RWPE2 (cell line): ENCODE data around the gene SORT1.

Source experiments
- ATAC-seq: fragments of 200-7000 bp; cut with Tn5 transposase; 3 replicates; pipeline ENCODE4 v1.9.1; 2021; ENCODE audit warnings: low read depth
- DNase-seq: peaks from one replicate; pipeline ENCODE4 v3.0.0-alpha.2; 2020; ENCODE audit warnings: low spot score
- H3K27ac ChIP-seq: fragments of 450-650 bp; 2 replicates; pipeline ENCODE4 v1.5.1; 2017; ENCODE audit warnings: mild to moderate bottlenecking; ENCODE audit not compliant: poor library complexity, severe bottlenecking
- H3K27me3 ChIP-seq: fragments of 250-450 bp; sonication (Bioruptor Pico); 2 replicates; pipeline ENCODE4 v1.5.1; 2021; ENCODE audit warnings: mild to moderate bottlenecking, moderate library complexity; ENCODE audit not compliant: insufficient read depth, poor library complexity, severe bottlenecking
- H3K36me3 ChIP-seq: fragments of 250-450 bp; sonication (Bioruptor Pico); 2 replicates; pipeline ENCODE4 v1.5.1; 2020; ENCODE audit warnings: low read depth, mild to moderate bottlenecking, moderate library complexity
- H3K4me1 ChIP-seq: fragments of 250-450 bp; sonication (Bioruptor Pico); 2 replicates; pipeline ENCODE4 v1.5.1; 2021; ENCODE audit warnings: mild to moderate bottlenecking, moderate library complexity; ENCODE audit not compliant: insufficient read depth, poor library complexity, severe bottlenecking
- H3K4me3 ChIP-seq: fragments of 250-450 bp; sonication (Bioruptor Pico); 2 replicates; pipeline ENCODE4 v1.5.1; 2021; ENCODE audit warnings: mild to moderate bottlenecking, moderate library complexity; ENCODE audit not compliant: severe bottlenecking
- H3K9me3 ChIP-seq: fragments of 250-450 bp; sonication (Bioruptor Pico); 2 replicates; pipeline ENCODE4 v1.5.1; 2021; ENCODE audit warnings: mild to moderate bottlenecking, moderate library complexity; ENCODE audit not compliant: severe bottlenecking
- CTCF ChIP-seq: fragments of 450-650 bp; IDR thresholded peaks from one replicate; pipeline ENCODE4 v1.5.1; 2017; ENCODE audit warnings: mild to moderate bottlenecking, moderate library complexity; ENCODE audit not compliant: poor library complexity, severe bottlenecking

SORT1 gene

GRCh38 chr1:109304226-109304920, 93.3 kb downstream of the SORT1 start:
- H3K4me1 ChIP-seq: no peaks in the 10 kb centered on the region
- no peaks in the 10 kb centered on the region for H3K27me3 ChIP-seq
- no peak for DNase-seq
- no peaks in the 10 kb centered on the region for H3K36me3 ChIP-seq
- no peak for ATAC-seq
- no peak for TF ChIP-seq CTCF
- H3K4me3 ChIP-seq: no peak overlapping the region
- no peaks in the 10 kb centered on the region for H3K9me3 ChIP-seq
- no peak overlapping the region for H3K27ac ChIP-seq

GRCh38 chr1:109301874-109302273, 95.8 kb downstream of the SORT1 start:
- Histone ChIP-seq H3K4me3 (no peak overlapping the region), H3K27me3 (no peaks in the 10 kb centered on the region), H3K27ac (no peak overlapping the region), H3K36me3 (no peaks in the 10 kb centered on the region), H3K9me3 (no peaks in the 10 kb centered on the region), H3K4me1 (peaks cover 5% of the 10 kb centered on the region)
- ATAC-seq (no peak), DNase-seq (no peak)
- no peak for TF ChIP-seq CTCF

GRCh38 chr1:109300650-109301151, 97.0 kb downstream of the SORT1 start:
- DNase-seq: no peak
- H3K4me1 ChIP-seq: peaks cover 5% of the 10 kb centered on the region
- no peak overlapping the region for H3K27ac ChIP-seq

GRCh38 chr1:109299558-109300343, 98.0 kb downstream of the SORT1 start:
- Histone ChIP-seq H3K27ac (no peak overlapping the region), H3K27me3 (no peaks in the 10 kb centered on the region), H3K36me3 (no peaks in the 10 kb centered on the region), H3K4me1 (peaks cover 5% of the 10 kb centered on the region), H3K4me3 (no peak overlapping the region), H3K9me3 (no peaks in the 10 kb centered on the region)
- DNase-seq: no peak
- TF ChIP-seq CTCF: no peak
- no peak for ATAC-seq

More at GRCh38 chr1:109300650-109301151, 97.0 kb downstream of the SORT1 start:
- Histone ChIP-seq H3K36me3 (no peaks in the 10 kb centered on the region), H3K4me3 (no peak overlapping the region), H3K9me3 (no peaks in the 10 kb centered on the region), H3K27me3 (no peaks in the 10 kb centered on the region)
- TF ChIP-seq CTCF: no peak
- no peak for ATAC-seq
